Activated CD4-positive, alpha-beta T cell treated with anti-CD3 and anti-CD28 coated beads, Interleukin-10, Interleukin-2, amounts not matched to agents 100 ng/mL and 50 ng/mL, durations not matched to agents 16 hours and 8 hours (primary cell): ENCODE results near the gene RPS14.
"Not testable (repeated sequence)": the region's sequence is repeated elsewhere in the genome, so short reads cannot be mapped to it uniquely, and the experiment has no call there.

Experiments used
- DNase-seq: peaks from one replicate; pipeline ENCODE4 v3.0.0-alpha.2; 2020

RPS14 gene

GRCh38 chr5:150479416-150479815 lies 29.9 kb upstream of the RPS14 start:
- DNase-seq, result no peak

DNA sequence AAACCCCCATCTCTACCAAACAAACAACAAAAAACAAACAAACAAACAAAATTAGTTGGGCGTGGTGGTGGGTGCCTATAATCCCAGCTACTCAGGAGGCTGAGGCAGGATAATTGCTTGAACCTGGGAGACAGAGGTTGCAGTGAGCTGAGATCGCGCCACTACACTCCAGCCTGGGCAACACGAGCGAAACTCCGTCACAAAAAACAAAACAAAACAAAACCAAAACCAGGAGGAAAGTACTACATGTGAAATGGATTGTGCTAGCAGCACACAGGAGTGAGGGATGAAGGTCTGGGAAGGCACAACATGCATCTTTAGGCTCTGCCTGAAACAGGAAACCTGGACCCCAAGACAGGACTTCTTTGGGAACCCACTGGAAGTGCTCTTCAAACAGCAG lies 27.0 kb upstream of the RPS14 start:
- DNase-seq, result not testable (repeated sequence)

- no peak for DNase-seq
Observed at GRCh38 chr5:150473673-150474358, 24.3 kb upstream of the RPS14 start.

DNA sequence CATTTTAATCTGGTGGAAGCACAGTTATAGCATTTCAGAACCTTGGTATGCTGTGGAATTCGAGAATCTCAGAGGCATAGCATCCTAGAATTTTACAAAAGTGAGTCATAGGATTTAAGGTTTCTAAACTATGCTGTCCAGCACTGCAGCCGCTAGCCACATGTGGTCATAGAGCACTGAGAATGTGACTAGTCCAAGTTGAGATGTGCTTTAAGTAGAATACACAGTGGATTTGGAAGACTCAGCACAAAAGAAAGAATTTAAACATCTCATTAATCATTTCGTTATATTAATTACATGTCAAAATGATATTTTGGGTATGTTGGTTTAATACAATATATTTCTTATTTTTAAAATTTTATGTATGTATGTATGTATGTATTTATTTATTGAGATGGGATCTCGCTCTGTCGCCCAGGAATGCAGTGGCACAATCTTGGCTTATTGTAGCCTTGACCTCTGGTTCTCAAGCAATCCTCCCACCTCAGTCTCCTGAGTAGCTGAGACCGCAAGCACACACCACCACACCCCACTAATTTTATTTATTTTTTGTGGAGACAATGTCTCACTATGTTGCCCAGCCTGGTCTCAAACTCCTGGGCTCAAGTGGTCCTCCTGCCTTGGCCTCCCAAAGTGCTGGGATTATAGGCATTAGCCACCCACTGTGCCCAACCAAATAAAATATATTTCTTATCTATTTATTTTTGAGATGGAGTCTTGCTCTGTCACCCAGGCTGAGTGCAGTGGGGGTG lies 20.4 kb upstream of the RPS14 start:
- no peak for DNase-seq

GRCh38 chr5:150468206-150468605 lies 18.7 kb upstream of the RPS14 start:
- no peak for DNase-seq

DNA sequence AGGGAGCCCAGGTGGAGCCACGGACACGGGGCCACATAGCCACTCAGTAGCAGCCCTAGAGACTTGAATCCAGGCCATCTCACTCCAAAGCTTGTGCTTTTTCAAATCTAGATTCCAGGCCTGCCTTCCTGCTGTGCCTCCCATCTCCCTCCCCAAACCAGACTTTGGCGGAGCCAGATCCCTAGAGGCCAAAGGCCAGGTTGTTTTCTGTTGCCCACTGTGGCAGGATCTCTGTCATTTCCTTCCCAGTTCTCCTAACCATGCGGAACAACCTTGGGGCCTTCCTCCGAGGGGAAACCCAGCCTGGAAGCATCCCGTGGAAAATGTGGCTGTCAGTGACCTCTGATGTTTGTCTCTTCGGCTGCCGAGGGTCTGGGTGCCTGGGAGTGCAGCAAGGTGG lies 16.4 kb upstream of the RPS14 start:
- no peak for DNase-seq

DNA sequence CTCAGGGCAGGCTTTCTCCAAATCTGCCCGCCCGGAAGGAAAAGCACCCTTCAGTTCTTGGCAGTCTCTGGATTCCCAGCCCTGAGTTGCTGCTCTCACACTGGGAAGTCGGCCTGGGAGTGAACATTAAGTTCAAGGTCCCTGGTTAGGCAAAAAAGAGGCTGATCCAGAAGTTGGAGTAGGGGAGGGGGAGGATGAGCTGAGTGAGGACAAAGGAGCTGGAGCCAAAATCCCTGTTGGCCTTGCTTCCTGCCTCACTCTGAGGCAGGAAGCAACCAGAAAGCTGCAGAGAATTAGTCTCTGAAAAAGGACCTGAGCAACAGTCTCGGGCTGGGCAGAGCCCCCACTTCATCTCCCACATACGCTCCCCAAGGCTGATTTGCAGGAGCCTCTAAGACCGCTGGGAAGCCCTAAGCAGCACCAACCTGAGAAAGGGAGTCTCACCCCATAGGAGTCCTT lies 15.0 kb upstream of the RPS14 start:
- DNase-seq, result no peak

- DNase-seq, result no peak
Observed at GRCh38 chr5:150461231-150461630, 11.7 kb upstream of the RPS14 start.

GRCh38 chr5:150460781-150461180 lies 11.2 kb upstream of the RPS14 start:
- no peak for DNase-seq

DNA sequence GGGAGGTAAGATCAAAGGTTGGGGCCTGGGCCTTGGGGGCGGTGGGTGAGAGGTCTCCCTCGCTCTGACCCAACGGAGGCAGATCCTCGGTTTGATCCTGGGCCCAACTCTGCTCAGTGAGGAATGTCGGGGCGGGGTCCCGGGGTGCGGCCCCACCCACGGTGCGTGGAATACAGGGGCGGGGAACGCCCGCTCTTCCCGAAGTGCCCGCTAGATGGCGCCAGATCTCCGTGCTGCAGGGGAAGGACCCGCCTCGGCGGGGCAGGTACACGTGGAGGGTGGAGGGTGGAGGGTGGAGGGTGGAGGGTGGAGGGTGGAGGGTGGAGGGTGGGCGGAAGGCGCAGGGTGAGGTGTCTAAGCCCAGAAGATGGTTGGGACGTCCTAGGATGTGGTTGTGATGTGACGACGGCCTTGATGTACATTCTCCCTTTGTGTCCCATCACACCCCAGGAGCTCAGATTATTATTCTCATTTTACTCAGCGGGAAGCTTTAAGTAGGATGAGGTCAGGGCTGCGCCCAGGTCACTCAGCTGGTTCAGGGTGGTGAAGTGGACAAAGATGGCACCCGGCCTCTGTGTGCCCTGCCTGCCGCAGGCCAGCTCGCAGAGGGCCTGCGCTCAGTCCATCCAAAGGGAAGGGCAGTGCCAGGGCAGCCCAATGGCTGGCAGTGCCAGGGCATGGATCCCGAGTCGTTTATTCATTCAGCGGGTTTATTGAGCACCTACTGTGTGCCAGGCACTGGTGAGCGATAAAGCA lies 9.4 kb upstream of the RPS14 start:
- DNase-seq, result peak; percentile 88

- no peak for DNase-seq
Observed at GRCh38 chr5:150457562-150458240, 8.2 kb upstream of the RPS14 start.

DNA sequence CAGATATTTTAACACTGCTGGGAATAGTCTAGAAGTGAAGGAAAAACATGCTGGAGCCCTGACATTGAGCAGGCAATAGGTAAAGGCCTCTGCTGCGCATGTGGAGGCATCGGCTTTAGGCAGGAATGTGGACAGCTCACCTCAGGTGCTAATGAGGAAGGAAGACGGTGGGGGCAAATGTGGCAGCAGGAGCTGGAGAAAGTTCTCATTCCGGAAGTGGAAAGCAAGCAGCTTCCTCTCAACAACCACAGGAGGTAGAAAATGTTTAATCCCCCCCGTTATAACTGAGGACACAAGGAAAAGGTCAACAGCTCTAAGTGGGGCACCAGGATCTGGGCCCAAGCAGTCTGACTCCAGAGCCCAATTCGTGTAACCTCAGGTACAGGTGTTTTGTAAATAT lies 7.6 kb upstream of the RPS14 start:
- DNase-seq, result peak; percentile 29

GRCh38 chr5:150454492-150455229 lies 5.1 kb upstream of the RPS14 start:
- no peak for DNase-seq

DNA sequence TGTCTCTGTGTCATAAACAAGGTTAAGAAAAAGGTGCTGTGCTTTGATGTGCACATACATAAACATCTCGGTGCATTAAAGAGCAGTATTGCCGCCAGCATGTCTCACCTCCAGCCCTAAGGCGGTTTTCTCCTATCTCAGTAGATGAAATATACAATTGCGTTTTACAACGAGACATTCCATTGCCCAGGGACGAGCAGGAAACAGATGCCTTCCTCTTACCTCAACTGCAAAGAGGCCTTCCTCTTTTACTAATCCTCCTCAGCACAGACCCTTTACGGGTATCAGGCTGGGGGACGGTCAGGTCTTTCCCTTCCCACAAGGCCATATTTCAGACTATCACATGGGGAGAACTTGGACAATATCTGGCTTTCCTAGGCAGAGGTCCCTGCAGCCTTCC lies 4.5 kb upstream of the RPS14 start:
- DNase-seq, result not testable (repeated sequence)

DNA sequence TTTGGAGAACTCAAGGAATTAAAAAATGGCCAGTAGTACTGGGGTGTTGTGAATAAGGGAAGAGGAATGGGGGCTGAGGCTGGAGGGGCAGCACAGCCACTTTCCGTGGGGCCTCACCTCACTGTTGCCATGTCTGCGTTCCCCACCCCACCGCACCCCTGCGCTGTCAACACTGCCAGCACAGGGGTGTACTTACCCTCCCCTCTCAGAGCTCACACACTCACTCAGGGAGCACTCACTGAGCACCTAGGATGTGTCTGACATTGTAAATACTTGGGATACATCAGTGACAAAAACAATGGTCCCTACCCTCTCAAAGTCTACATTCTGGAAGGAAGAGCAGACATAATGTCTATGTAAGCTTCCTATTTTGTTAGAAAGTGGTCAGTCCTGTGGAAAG lies 3.4 kb upstream of the RPS14 start:
- DNase-seq, result no peak

GRCh38 chr5:150451594-150451993 lies 2.1 kb upstream of the RPS14 start:
- no peak for DNase-seq

GRCh38 chr5:150448952-150449516 lies 505 bp downstream of the RPS14 start:
- DNase-seq, result no peak

DNA sequence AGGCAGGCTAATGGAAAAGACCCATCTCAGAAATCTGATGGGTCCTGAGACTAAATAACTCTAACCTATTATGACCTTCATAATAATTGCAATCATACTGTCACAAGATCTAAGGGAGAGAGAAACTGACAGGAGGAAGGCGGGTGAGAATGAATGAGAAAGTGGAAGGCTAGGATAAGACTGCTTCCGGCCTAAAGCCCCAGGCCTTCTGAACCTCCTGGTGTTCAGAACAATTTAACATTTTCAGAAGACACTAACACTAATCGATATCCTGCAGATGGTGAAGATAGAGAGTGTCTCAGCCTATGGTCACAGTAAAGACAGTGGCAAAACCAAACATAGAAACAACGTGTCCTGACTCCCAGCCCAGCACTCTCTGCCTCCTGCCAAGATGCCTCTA lies 1.2 kb downstream of the RPS14 start:
- DNase-seq, result peak; percentile 35

DNA sequence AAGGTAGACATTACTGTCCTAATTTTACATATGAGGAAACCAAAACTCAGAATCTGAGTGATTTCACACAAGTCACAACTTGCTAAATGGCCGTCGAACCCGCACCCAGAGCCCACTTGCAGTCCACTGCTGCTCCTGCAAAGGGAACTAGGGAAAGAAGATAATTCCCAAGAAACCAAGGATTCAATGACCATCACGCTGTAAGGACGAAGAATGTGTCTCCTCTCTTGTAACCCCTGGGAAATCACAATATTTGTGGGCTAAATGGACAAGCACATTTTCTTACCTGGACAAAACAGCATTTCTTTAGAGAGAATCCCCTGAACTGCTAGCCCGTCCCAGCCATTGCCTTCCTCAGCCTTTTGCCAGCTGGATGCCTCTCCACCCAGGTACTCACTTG lies 2.4 kb downstream of the RPS14 start:
- DNase-seq, result no peak

- DNase-seq, result no peak
Observed at GRCh38 chr5:150446583-150446982, 3.0 kb downstream of the RPS14 start.

DNA sequence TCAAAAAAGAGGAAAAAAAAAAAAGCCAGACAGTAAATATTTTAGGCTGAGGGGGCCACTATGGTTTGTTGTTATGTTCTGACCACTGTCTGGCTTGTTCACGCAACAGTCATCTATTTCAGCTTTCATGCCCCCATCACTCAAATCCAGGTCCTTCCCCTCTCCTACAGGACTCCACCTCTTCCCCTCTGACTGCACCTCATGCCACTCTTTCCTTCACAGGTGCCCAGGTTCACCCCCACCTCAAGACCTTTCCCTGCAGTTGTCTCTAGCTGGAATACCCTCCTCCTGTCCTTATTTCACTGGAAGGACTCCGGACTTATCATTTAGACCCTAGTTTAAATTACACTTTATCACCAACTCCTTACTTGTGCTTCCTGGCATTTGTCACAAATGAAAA lies 3.5 kb downstream of the RPS14 start:
- no peak for DNase-seq

DNA sequence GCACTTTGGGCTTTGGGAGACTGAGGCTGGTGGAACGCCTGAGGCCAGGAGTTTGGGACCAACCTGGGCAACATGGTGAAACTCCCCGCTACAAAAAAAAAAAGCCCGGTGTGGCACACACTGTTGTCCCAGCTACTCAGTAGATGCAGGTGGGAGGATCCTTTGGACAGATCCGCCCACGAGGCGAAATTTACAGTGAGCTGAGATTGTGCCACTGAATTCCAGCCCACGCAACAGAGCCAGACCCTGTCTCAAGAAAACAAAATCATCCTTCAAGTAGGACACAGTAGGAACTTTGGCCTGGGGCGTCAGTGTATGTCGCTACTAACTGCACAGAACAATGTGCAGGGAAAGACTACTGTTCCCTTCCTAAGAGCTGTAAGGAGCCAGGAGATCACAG lies 4.8 kb downstream of the RPS14 start:
- no peak for DNase-seq
